Measurements from ENCODE around the gene PFDN5. TPM values are rescaled to one million over a fixed set of nuclear protein-coding genes. Genes with fewer than 3 reads are reported as not detected.
"Not testable (repeated sequence)": the region's sequence is repeated elsewhere in the genome, so short reads cannot be mapped to it uniquely, and the experiment has no call there.

Gene PFDN5
- total and polyA plus RNA-seq, 4 donors = 118 to 245 (median 206) TPM

GRCh38 chr12:53328043-53328435, 32.7 kb downstream of the PFDN5 start:
- 43% methylated on average over 16 of the region's 16 CpGs for WGBS
- Histone ChIP-seq H3K27ac (ENCODE audit: low read depth in 1 of 2, low read length in 2 of 2) (no peak overlapping the region), H3K4me3 (ENCODE audit: low read depth in 1 of 3, low read length in 3 of 3) (no peak overlapping the region), H3K36me3 (ENCODE audit: control insufficient read depth in 4 of 4, insufficient read depth in 3 of 4, low read depth in 1 of 4, low read length in 3 of 4) (no peaks in the 10 kb centered on the region), H3K4me1 (ENCODE audit: control insufficient read depth in 4 of 4, insufficient read depth in 4 of 4, low read length in 3 of 4) (peaks cover 0 to 22% (median 12%) of the 10 kb centered on the region in 4 donors), H3K27me3 (ENCODE audit: control insufficient read depth in 4 of 4, insufficient read depth in 4 of 4, low read length in 3 of 4) (no peaks in the 10 kb centered on the region), H3K9ac (ENCODE audit: low read depth in 1 of 2, low read length in 2 of 2) (no peak overlapping the region), H3K9me3 (ENCODE audit: control insufficient read depth in 4 of 4, low read length in 3 of 4) (no peaks in the 10 kb centered on the region)
- DNase-seq (ENCODE audit: low spot score) = no peak
- TF ChIP-seq TAF1 (conservative IDR thresholded peaks at IDR 0.05) (no peak), RAD21 (IDR thresholded peaks at IDR 0.05) (no peak), ATF3 (IDR thresholded peaks at IDR 0.05) (no peak), GABPA (IDR thresholded peaks at IDR 0.05 in 1 of 2, conservative IDR thresholded peaks at IDR 0.05 in 1 of 2) (no peak), JUND (IDR thresholded peaks at IDR 0.05) (no peak), EGR1 (IDR thresholded peaks at IDR 0.05; ENCODE audit: low read depth in 2 of 2) (no peak), NR2F2 (IDR thresholded peaks at IDR 0.05) (no peak), RXRA (IDR thresholded peaks at IDR 0.05) (no peak), SP1 (IDR thresholded peaks at IDR 0.05) (no peak), FOXA1 (IDR thresholded peaks at IDR 0.05) (no peak), HNF4A (conservative IDR thresholded peaks at IDR 0.05) (no peak), FOXA2 (IDR thresholded peaks at IDR 0.05) (no peak), REST (IDR thresholded peaks at IDR 0.05) (no peak), MAX (IDR thresholded peaks at IDR 0.05) (no peak)
- TF ChIP-seq, protein P1, sequence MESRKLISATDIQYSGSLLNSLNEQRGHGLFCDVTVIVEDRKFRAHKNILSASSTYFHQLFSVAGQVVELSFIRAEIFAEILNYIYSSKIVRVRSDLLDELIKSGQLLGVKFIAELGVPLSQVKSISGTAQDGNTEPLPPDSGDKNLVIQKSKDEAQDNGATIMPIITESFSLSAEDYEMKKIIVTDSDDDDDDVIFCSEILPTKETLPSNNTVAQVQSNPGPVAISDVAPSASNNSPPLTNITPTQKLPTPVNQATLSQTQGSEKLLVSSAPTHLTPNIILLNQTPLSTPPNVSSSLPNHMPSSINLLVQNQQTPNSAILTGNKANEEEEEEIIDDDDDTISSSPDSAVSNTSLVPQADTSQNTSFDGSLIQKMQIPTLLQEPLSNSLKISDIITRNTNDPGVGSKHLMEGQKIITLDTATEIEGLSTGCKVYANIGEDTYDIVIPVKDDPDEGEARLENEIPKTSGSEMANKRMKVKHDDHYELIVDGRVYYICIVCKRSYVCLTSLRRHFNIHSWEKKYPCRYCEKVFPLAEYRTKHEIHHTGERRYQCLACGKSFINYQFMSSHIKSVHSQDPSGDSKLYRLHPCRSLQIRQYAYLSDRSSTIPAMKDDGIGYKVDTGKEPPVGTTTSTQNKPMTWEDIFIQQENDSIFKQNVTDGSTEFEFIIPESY (IDR thresholded peaks at IDR 0.05) = no peak

- H3K27me3 ChIP-seq (ENCODE audit: control insufficient read depth in 4 of 4, insufficient read depth in 4 of 4, low read length in 3 of 4) = no peaks in the 10 kb centered on the region
- WGBS = 78% methylated on average over 5 of the region's 5 CpGs
Observed at GRCh38 chr12:53330671-53331070, 35.3 kb downstream of the PFDN5 start.

GRCh38 chr12:53332339-53332738, 37.0 kb downstream of the PFDN5 start:
- H3K27ac ChIP-seq (ENCODE audit: low read depth in 1 of 2, low read length in 2 of 2); H3K27me3 ChIP-seq (ENCODE audit: control insufficient read depth in 4 of 4, insufficient read depth in 4 of 4, low read length in 3 of 4); DNase-seq (ENCODE audit: low spot score); H3K4me1 ChIP-seq (ENCODE audit: control insufficient read depth in 4 of 4, insufficient read depth in 4 of 4, low read length in 3 of 4); H3K36me3 ChIP-seq (ENCODE audit: control insufficient read depth in 4 of 4, insufficient read depth in 3 of 4, low read depth in 1 of 4, low read length in 3 of 4); H3K9ac ChIP-seq (ENCODE audit: low read depth in 1 of 2, low read length in 2 of 2); H3K4me3 ChIP-seq (ENCODE audit: low read depth in 1 of 3, low read length in 3 of 3); H3K9me3 ChIP-seq (ENCODE audit: control insufficient read depth in 4 of 4, low read length in 3 of 4): not testable (repeated sequence)

More at GRCh38 chr12:53330671-53331070, 35.3 kb downstream of the PFDN5 start:
- no peak for TF ChIP-seq NR2F2 (IDR thresholded peaks at IDR 0.05)
- TF ChIP-seq FOXA1 (IDR thresholded peaks at IDR 0.05) = no peak
- no peak for TF ChIP-seq MAX (IDR thresholded peaks at IDR 0.05)
- TF ChIP-seq RAD21 (IDR thresholded peaks at IDR 0.05) = no peak
- TF ChIP-seq, protein P1 (IDR thresholded peaks at IDR 0.05) = no peak
- Histone ChIP-seq H3K9ac (ENCODE audit: low read depth in 1 of 2, low read length in 2 of 2) (no peak overlapping the region), H3K4me3 (ENCODE audit: low read depth in 1 of 3, low read length in 3 of 3) (no peak overlapping the region), H3K36me3 (ENCODE audit: control insufficient read depth in 4 of 4, insufficient read depth in 3 of 4, low read depth in 1 of 4, low read length in 3 of 4) (no peaks in the 10 kb centered on the region), H3K9me3 (ENCODE audit: control insufficient read depth in 4 of 4, low read length in 3 of 4) (no peaks in the 10 kb centered on the region), H3K4me1 (ENCODE audit: control insufficient read depth in 4 of 4, insufficient read depth in 4 of 4, low read length in 3 of 4) (peaks cover 0 to 4% (median 0%) of the 10 kb centered on the region in 4 donors), H3K27ac (ENCODE audit: low read depth in 1 of 2, low read length in 2 of 2) (no peak overlapping the region)
- no peak for DNase-seq (ENCODE audit: low spot score)

Measured in liver (tissue), 9 donors.